ENCODE results near the gene C1QTNF5. TPM values are rescaled to one million over a fixed set of nuclear protein-coding genes. Genes with fewer than 3 reads are reported as not detected.

Gene C1QTNF5
- polyA plus RNA-seq, 2 of the 4 experiments (the other 2 are of a cell fraction): not detected

- Histone ChIP-seq H3K4me3 (peak overlapping the region; percentile 46), H3K27ac (peak overlapping the region; percentile 70 to 91; a peak in 5 of 6 replicates), H3K4me2 (peak overlapping the region; percentile 88), H3K9me3 (no peaks in the 10 kb centered on the region), H3K4me1 (peaks cover 32% of the 10 kb centered on the region)
- DNase-seq (ENCODE audit: low read depth in 1 of 2, low spot score in 1 of 2): no peak
- TF ChIP-seq ZNF302 (CRISPR knock-in tag; IDR thresholded peaks at IDR 0.05) (no peak), CEBPB (IDR thresholded peaks at IDR 0.05) (peak in 1 of 2 experiments; percentile 30; a peak in 1 of 4 replicates)
- ChIA-PET CTCF (interaction anchor here (0.8 to 11.6 kb wide), 22 partner anchors 11 to 266 kb away, joined by 3 to 160 read pairs (median 8); partner anchors contain the start of genes C1QTNF5, CBL, RNF26 and USP2), POLR2A (interaction anchor here (0.9 to 1.2 kb wide), 2 partner anchors 153 to 227 kb away, joined by 3 read pairs; a partner anchor contains a TSS)
- ATAC-seq: peak; percentile 33 to 64; a peak in 3 of 6 replicates
- FAIRE-seq: no peak
- 47% methylated on average over 6 of the region's 6 CpGs for WGBS (ENCODE audit: missing lambda C conversion rate)
Observed at GRCh38 chr11:119322360-119322739, 18.3 kb downstream of the C1QTNF5 start.

GRCh38 chr11:119320776-119321524 is 19.7 kb downstream of the C1QTNF5 start:
- ChIA-PET POLR2A (no interaction called here), CTCF (interaction anchor here (0.5 to 11.6 kb wide), 18 partner anchors 12 to 223 kb away, joined by 3 to 160 read pairs (median 6); partner anchors contain the start of genes C1QTNF5, RNF26 and USP2)
- ATAC-seq: peak; percentile 16 to 44; a peak in 4 of 6 replicates
- peak overlapping the region; percentile 70 to 91 for H3K27ac ChIP-seq
- 43% methylated on average over 8 of the region's 60 CpGs for WGBS (ENCODE audit: missing lambda C conversion rate)
- no peaks in the 10 kb centered on the region for H3K9me3 ChIP-seq
- peaks cover 34% of the 10 kb centered on the region for H3K4me1 ChIP-seq
- no peak for FAIRE-seq
- H3K4me3 ChIP-seq: peak overlapping the region; percentile 46
- TF ChIP-seq TP53 (CRISPR knock-in tag; IDR thresholded peaks at IDR 0.05) (no peak), REST (IDR thresholded peaks at IDR 0.05) (no peak), RNF2 (IDR thresholded peaks at IDR 0.05; ENCODE audit: borderline replicate concordance, low read depth) (no peak), ZC3H11A (IDR thresholded peaks at IDR 0.05) (no peak), POLR2A (IDR thresholded peaks at IDR 0.05; ENCODE audit: low read length) (no peak), MAFK (IDR thresholded peaks at IDR 0.05; ENCODE audit: partially characterized antibody) (no peak), JUNB (IDR thresholded peaks at IDR 0.05) (no peak), HEYL (CRISPR knock-in tag; IDR thresholded peaks at IDR 0.05) (no peak), KDM5A (IDR thresholded peaks at IDR 0.05) (no peak), NPAS2 (CRISPR knock-in tag; IDR thresholded peaks at IDR 0.05; ENCODE audit: borderline replicate concordance) (no peak), HOXB13 (CRISPR knock-in tag; IDR thresholded peaks at IDR 0.05; ENCODE audit: low read depth) (no peak), GATA3 (IDR thresholded peaks at IDR 0.05; ENCODE audit: borderline replicate concordance) (no peak), POLR2AphosphoS2 (conservative IDR thresholded peaks at IDR 0.05; ENCODE audit: low read length) (no peak), ZNF302 (CRISPR knock-in tag; IDR thresholded peaks at IDR 0.05) (no peak), MAX (IDR thresholded peaks at IDR 0.05) (no peak), BHLHE40 (IDR thresholded peaks at IDR 0.05; ENCODE audit: low read depth, low read length) (no peak)
- TF ChIP-seq, protein P1, sequence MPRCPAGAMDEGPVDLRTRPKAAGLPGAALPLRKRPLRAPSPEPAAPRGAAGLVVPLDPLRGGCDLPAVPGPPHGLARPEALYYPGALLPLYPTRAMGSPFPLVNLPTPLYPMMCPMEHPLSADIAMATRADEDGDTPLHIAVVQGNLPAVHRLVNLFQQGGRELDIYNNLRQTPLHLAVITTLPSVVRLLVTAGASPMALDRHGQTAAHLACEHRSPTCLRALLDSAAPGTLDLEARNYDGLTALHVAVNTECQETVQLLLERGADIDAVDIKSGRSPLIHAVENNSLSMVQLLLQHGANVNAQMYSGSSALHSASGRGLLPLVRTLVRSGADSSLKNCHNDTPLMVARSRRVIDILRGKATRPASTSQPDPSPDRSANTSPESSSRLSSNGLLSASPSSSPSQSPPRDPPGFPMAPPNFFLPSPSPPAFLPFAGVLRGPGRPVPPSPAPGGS (IDR thresholded peaks at IDR 0.05): no peak
- TF ChIP-seq, protein P2, sequence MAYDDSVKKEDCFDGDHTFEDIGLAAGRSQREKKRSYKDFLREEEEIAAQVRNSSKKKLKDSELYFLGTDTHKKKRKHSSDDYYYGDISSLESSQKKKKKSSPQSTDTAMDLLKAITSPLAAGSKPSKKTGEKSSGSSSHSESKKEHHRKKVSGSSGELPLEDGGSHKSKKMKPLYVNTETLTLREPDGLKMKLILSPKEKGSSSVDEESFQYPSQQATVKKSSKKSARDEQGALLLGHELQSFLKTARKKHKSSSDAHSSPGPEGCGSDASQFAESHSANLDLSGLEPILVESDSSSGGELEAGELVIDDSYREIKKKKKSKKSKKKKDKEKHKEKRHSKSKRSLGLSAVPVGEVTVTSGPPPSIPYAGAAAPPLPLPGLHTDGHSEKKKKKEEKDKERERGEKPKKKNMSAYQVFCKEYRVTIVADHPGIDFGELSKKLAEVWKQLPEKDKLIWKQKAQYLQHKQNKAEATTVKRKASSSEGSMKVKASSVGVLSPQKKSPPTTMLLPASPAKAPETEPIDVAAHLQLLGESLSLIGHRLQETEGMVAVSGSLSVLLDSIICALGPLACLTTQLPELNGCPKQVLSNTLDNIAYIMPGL (CRISPR knock-in tag; IDR thresholded peaks at IDR 0.05; ENCODE audit: borderline replicate concordance): no peak
- TF ChIP-seq, protein P3, sequence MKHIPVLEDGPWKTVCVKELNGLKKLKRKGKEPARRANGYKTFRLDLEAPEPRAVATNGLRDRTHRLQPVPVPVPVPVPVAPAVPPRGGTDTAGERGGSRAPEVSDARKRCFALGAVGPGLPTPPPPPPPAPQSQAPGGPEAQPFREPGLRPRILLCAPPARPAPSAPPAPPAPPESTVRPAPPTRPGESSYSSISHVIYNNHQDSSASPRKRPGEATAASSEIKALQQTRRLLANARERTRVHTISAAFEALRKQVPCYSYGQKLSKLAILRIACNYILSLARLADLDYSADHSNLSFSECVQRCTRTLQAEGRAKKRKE (CRISPR knock-in tag; IDR thresholded peaks at IDR 0.05; ENCODE audit: low read depth): no peak
- TF ChIP-seq, protein P4, sequence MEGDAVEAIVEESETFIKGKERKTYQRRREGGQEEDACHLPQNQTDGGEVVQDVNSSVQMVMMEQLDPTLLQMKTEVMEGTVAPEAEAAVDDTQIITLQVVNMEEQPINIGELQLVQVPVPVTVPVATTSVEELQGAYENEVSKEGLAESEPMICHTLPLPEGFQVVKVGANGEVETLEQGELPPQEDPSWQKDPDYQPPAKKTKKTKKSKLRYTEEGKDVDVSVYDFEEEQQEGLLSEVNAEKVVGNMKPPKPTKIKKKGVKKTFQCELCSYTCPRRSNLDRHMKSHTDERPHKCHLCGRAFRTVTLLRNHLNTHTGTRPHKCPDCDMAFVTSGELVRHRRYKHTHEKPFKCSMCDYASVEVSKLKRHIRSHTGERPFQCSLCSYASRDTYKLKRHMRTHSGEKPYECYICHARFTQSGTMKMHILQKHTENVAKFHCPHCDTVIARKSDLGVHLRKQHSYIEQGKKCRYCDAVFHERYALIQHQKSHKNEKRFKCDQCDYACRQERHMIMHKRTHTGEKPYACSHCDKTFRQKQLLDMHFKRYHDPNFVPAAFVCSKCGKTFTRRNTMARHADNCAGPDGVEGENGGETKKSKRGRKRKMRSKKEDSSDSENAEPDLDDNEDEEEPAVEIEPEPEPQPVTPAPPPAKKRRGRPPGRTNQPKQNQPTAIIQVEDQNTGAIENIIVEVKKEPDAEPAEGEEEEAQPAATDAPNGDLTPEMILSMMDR (IDR thresholded peaks at IDR 0.05): no peak
- DNase-seq (ENCODE audit: low read depth in 1 of 2, low spot score in 1 of 2): peak in 1 of 2 experiments; percentile 22
- H3K4me2 ChIP-seq: peak overlapping the region; percentile 88
